Measurements from ENCODE around the gene HTRA2.

Gene HTRA2

GRCh38 chr2:74536166-74536950 lies 6.6 kb downstream of the HTRA2 start:
- Histone ChIP-seq H3K27me3 (ENCODE audit: control insufficient read depth, insufficient read depth, low read length) (no peaks in the 10 kb centered on the region), H3K9ac (ENCODE audit: low read length) (no peak overlapping the region), H3K4me3 (ENCODE audit: low read depth, low read length) (no peak overlapping the region), H3K9me3 (ENCODE audit: control insufficient read depth, insufficient read depth, low read depth, low read length) (no peaks in the 10 kb centered on the region), H3K36me3 (ENCODE audit: control insufficient read depth, insufficient read depth, low read length) (peaks cover 32% of the 10 kb centered on the region), H3K27ac (ENCODE audit: low read depth, low read length) (no peak overlapping the region), H3K4me1 (ENCODE audit: control insufficient read depth, insufficient read depth, low read length) (no peaks in the 10 kb centered on the region)

DNA sequence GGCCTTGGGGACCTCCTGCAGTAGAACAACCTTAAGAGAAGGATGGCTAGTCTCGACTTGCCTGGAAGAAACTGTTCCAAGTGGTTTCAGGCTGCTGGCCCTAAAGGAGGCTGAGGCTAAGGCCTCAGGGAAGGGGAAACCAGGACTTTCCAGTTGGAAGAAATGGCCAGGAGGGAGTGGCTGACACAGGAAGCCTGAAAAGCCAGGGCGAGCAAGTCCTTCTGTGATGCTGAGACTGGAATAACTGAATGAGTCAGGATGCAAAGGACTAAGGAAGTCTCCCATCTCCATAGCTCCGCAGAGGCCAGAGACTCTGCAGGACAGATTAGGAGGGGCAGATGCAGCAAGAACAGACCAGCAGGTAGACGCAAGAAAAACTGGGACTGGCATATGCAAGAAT lies 7.4 kb downstream of the HTRA2 start:
- no peak overlapping the region for H3K4me3 ChIP-seq (ENCODE audit: low read depth, low read length)
- no peaks in the 10 kb centered on the region for H3K27me3 ChIP-seq (ENCODE audit: control insufficient read depth, insufficient read depth, low read length)
- no peak overlapping the region for H3K9ac ChIP-seq (ENCODE audit: low read length)
- H3K9me3 ChIP-seq (ENCODE audit: control insufficient read depth, insufficient read depth, low read depth, low read length), result no peaks in the 10 kb centered on the region
- no peaks in the 10 kb centered on the region for H3K4me1 ChIP-seq (ENCODE audit: control insufficient read depth, insufficient read depth, low read length)
- H3K27ac ChIP-seq (ENCODE audit: low read depth, low read length), result no peak overlapping the region
- H3K36me3 ChIP-seq (ENCODE audit: control insufficient read depth, insufficient read depth, low read length), result peaks cover 24% of the 10 kb centered on the region

- H3K27me3 ChIP-seq (ENCODE audit: control insufficient read depth, insufficient read depth, low read length), result no peaks in the 10 kb centered on the region
- no peak overlapping the region for H3K27ac ChIP-seq (ENCODE audit: low read depth, low read length)
- no peak overlapping the region for H3K9ac ChIP-seq (ENCODE audit: low read length)
- H3K4me3 ChIP-seq (ENCODE audit: low read depth, low read length), result no peak overlapping the region
- H3K9me3 ChIP-seq (ENCODE audit: control insufficient read depth, insufficient read depth, low read depth, low read length), result no peaks in the 10 kb centered on the region
- peaks cover 7% of the 10 kb centered on the region; the same call in 1 of the 2 replicates for H3K36me3 ChIP-seq (ENCODE audit: control insufficient read depth, insufficient read depth, low read length)
- H3K4me1 ChIP-seq (ENCODE audit: control insufficient read depth, insufficient read depth, low read length), result no peaks in the 10 kb centered on the region
Observed at GRCh38 chr2:74538881-74539339, 9.2 kb downstream of the HTRA2 start.

DNA sequence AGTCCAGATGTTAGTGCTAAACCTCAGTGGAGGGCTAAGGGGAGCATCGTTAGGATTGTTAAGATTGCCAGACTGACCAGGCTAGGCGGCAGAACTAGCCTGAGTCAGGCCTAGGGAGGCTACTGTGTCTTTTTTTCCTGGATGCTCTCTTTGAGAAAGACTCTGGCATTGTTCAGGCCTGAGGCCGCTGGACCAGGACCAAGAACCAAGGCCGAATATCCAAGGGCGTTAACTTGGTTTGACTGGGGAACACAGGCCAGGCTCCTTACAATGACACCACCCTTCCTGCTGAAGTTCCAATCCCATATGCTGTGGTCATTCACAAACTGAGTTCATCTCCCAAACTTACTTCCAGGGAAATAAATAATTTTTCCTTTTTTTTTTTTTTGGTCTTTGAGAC lies 10.6 kb downstream of the HTRA2 start:
- Histone ChIP-seq H3K4me1 (ENCODE audit: control insufficient read depth, insufficient read depth, low read length) (no peaks in the 10 kb centered on the region), H3K27ac (ENCODE audit: low read depth, low read length) (no peak overlapping the region), H3K9me3 (ENCODE audit: control insufficient read depth, insufficient read depth, low read depth, low read length) (no peaks in the 10 kb centered on the region), H3K4me3 (ENCODE audit: low read depth, low read length) (no peak overlapping the region), H3K36me3 (ENCODE audit: control insufficient read depth, insufficient read depth, low read length) (no peaks in the 10 kb centered on the region), H3K9ac (ENCODE audit: low read length) (no peak overlapping the region), H3K27me3 (ENCODE audit: control insufficient read depth, insufficient read depth, low read length) (no peaks in the 10 kb centered on the region)

DNA sequence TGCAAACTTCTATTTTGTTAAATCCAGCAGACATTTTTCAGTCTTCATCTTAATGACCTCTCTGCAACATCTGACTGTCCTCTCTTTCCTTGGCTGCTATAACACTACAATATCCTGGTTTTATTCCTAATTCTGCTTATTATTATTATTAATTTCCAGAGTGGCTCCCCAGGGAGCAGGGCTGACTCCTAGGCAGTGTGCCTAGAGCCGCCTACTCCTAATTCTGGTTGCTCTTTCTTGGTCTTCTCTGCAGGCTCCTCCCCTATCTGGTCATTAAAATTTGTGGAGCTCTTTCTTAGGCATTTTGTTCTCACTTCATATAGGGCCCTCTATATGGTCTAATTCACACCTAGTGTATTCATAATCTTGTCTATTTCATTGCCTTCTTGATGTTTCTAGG lies 13.2 kb downstream of the HTRA2 start:
- Histone ChIP-seq H3K36me3 (ENCODE audit: control insufficient read depth, insufficient read depth, low read length) (no peaks in the 10 kb centered on the region), H3K9me3 (ENCODE audit: control insufficient read depth, insufficient read depth, low read depth, low read length) (no peaks in the 10 kb centered on the region), H3K27ac (ENCODE audit: low read depth, low read length) (no peak overlapping the region), H3K9ac (ENCODE audit: low read length) (no peak overlapping the region), H3K4me1 (ENCODE audit: control insufficient read depth, insufficient read depth, low read length) (peaks cover under 1% of the 10 kb centered on the region; the same call in 1 of the 2 replicates), H3K27me3 (ENCODE audit: control insufficient read depth, insufficient read depth, low read length) (peaks cover 10% of the 10 kb centered on the region), H3K4me3 (ENCODE audit: low read depth, low read length) (no peak overlapping the region)

DNA sequence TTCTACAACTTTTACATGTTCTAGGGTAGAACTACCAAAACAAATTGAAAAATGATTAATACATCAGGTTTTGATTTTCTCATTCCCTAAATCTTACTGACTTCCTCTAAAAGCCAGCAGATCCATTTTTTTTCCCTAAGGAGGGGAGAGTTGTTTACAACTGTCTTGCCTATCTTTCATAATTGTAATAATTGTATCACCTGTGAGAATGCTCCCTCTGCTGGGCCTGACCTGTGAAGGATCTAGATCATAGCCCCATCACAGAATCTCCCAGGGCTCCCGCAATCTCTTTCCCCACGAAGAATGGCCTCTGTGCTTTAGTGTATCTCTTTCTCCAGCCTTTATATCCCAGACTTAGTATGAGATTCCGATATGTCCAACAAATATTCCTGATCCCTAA lies 14.9 kb downstream of the HTRA2 start:
- no peak overlapping the region for H3K27ac ChIP-seq (ENCODE audit: low read depth, low read length)
- peaks cover 10% of the 10 kb centered on the region; the same call in 1 of the 2 replicates for H3K4me1 ChIP-seq (ENCODE audit: control insufficient read depth, insufficient read depth, low read length)
- H3K9ac ChIP-seq (ENCODE audit: low read length), result no peak overlapping the region
- peaks cover 24% of the 10 kb centered on the region for H3K27me3 ChIP-seq (ENCODE audit: control insufficient read depth, insufficient read depth, low read length)
- H3K9me3 ChIP-seq (ENCODE audit: control insufficient read depth, insufficient read depth, low read depth, low read length), result no peaks in the 10 kb centered on the region
- no peaks in the 10 kb centered on the region for H3K36me3 ChIP-seq (ENCODE audit: control insufficient read depth, insufficient read depth, low read length)
- no peak overlapping the region for H3K4me3 ChIP-seq (ENCODE audit: low read depth, low read length)

DNA sequence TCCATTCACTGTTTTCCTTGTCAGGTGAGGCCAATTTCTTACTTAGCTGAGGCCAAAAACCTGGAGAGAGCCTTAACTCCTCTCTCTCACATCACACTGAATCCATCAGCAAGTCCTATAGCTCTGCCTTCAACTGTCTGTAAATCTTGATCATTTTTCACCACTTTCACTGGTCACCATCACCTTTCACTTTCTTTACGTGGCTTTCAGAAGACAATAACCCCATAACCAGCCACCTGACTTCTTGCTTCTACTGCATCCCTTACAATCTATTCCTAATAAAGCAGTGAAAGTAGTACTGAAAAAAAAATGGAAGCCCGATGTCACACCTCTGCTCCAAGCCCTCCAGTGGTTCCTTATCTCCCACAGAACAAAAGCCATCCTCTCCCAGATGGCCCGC lies 16.3 kb downstream of the HTRA2 start:
- H3K36me3 ChIP-seq (ENCODE audit: control insufficient read depth, insufficient read depth, low read length), result no peaks in the 10 kb centered on the region
- peaks cover 38% of the 10 kb centered on the region for H3K27me3 ChIP-seq (ENCODE audit: control insufficient read depth, insufficient read depth, low read length)
- no peak overlapping the region for H3K27ac ChIP-seq (ENCODE audit: low read depth, low read length)
- peaks cover 15% of the 10 kb centered on the region; the same call in 1 of the 2 replicates for H3K4me1 ChIP-seq (ENCODE audit: control insufficient read depth, insufficient read depth, low read length)
- no peak overlapping the region for H3K9ac ChIP-seq (ENCODE audit: low read length)
- no peak overlapping the region for H3K4me3 ChIP-seq (ENCODE audit: low read depth, low read length)
- no peaks in the 10 kb centered on the region for H3K9me3 ChIP-seq (ENCODE audit: control insufficient read depth, insufficient read depth, low read depth, low read length)

GRCh38 chr2:74548285-74548899 lies 18.7 kb downstream of the HTRA2 start:
- Histone ChIP-seq H3K4me1 (ENCODE audit: control insufficient read depth, insufficient read depth, low read length) (peaks cover 25% of the 10 kb centered on the region), H3K36me3 (ENCODE audit: control insufficient read depth, insufficient read depth, low read length) (no peaks in the 10 kb centered on the region), H3K9me3 (ENCODE audit: control insufficient read depth, insufficient read depth, low read depth, low read length) (no peaks in the 10 kb centered on the region), H3K27me3 (ENCODE audit: control insufficient read depth, insufficient read depth, low read length) (peaks cover 56% of the 10 kb centered on the region), H3K4me3 (ENCODE audit: low read depth, low read length) (peak overlapping the region; percentile 61), H3K27ac (ENCODE audit: low read depth, low read length) (no peak overlapping the region), H3K9ac (ENCODE audit: low read length) (peak overlapping the region; percentile 64)

GRCh38 chr2:74548900-74549826 lies 19.4 kb downstream of the HTRA2 start:
- Histone ChIP-seq H3K27me3 (ENCODE audit: control insufficient read depth, insufficient read depth, low read length) (peaks cover 56% of the 10 kb centered on the region), H3K27ac (ENCODE audit: low read depth, low read length) (no peak overlapping the region), H3K4me1 (ENCODE audit: control insufficient read depth, insufficient read depth, low read length) (peaks cover 28% of the 10 kb centered on the region), H3K4me3 (ENCODE audit: low read depth, low read length) (peak overlapping the region; percentile 61), H3K9ac (ENCODE audit: low read length) (peak overlapping the region; percentile 64), H3K36me3 (ENCODE audit: control insufficient read depth, insufficient read depth, low read length) (no peaks in the 10 kb centered on the region), H3K9me3 (ENCODE audit: control insufficient read depth, insufficient read depth, low read depth, low read length) (no peaks in the 10 kb centered on the region)

DNA sequence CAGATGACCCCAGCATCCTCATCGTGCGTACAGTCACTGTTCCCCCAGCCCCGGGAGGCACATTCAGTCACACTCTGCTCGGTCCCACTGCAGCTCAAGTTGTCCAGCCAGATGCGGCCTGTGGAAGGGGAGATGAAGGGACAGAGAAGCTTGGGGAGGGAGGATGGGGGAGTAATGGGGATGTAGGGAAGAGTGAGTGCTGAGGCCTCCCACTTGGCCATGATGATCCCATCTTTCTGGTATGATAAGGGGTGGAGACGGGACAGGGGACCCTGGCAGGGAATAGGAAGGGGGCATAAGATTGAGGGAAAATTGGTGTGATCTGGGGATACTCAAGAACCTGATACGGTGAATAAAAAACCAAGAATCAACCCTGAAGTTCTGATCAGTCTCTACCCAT lies 20.5 kb downstream of the HTRA2 start:
- Histone ChIP-seq H3K36me3 (ENCODE audit: control insufficient read depth, insufficient read depth, low read length) (no peaks in the 10 kb centered on the region), H3K27ac (ENCODE audit: low read depth, low read length) (no peak overlapping the region), H3K4me3 (ENCODE audit: low read depth, low read length) (no peak overlapping the region), H3K4me1 (ENCODE audit: control insufficient read depth, insufficient read depth, low read length) (peaks cover 28% of the 10 kb centered on the region), H3K27me3 (ENCODE audit: control insufficient read depth, insufficient read depth, low read length) (peaks cover 63% of the 10 kb centered on the region), H3K9ac (ENCODE audit: low read length) (no peak overlapping the region), H3K9me3 (ENCODE audit: control insufficient read depth, insufficient read depth, low read depth, low read length) (no peaks in the 10 kb centered on the region)
